HG03558 (cell line): ENCODE results near the gene KCND3.

ENCODE experiments used
- ATAC-seq: cut with Tn5 transposase; IDR thresholded peaks from one replicate; pipeline ENCODE4 v1.9.1; 2021; ENCODE audit warnings: moderate number of reproducible peaks; ENCODE audit not compliant: unreplicated experiment; ENCODE audit errors: extremely low read depth

The KCND3 gene

GRCh38 chr1:111888740-111889376 is 100.6 kb downstream of the KCND3 start:
- ATAC-seq, result no peak

GRCh38 chr1:111887875-111888274 is 101.6 kb downstream of the KCND3 start:
- ATAC-seq, result no peak

DNA sequence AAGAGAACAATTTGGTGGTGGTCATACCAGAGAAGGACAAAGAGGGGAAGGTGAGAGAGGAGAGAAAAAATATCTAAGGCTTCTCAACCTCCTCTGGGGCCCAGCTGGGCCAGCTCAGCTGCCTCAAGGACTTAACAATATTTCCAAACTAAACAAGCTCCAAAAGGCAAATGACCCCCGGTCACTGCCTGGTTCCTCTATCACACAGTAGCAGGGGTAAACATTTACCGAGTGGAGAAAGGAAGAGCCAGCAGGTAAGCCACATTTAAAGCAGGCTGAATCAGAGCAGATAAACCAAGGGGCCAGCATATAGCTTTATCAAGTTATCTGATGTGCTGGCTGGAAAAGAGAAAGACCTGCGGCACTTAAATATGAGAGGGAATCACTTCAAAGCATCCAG is 102.1 kb downstream of the KCND3 start:
- no peak for ATAC-seq

DNA sequence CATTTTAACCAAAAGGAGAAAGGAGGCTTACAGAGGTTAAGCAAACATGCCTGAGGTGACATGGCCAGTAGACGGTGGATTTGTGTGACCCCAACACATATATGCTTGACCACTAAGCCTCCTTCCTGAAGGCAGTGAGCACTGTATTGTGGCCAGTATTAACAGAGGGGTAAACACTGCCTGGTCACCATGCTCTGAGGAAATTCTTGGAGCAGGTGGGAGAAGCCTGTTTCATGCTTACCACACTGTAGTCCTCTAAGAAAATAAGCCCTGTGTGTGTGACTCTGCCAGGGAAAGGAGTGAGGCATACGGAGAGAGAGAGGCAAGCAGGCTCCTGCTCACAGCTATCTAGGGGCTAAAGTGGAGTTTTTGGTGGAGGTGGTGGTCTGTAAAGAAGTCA is 102.7 kb downstream of the KCND3 start:
- ATAC-seq, result no peak

DNA sequence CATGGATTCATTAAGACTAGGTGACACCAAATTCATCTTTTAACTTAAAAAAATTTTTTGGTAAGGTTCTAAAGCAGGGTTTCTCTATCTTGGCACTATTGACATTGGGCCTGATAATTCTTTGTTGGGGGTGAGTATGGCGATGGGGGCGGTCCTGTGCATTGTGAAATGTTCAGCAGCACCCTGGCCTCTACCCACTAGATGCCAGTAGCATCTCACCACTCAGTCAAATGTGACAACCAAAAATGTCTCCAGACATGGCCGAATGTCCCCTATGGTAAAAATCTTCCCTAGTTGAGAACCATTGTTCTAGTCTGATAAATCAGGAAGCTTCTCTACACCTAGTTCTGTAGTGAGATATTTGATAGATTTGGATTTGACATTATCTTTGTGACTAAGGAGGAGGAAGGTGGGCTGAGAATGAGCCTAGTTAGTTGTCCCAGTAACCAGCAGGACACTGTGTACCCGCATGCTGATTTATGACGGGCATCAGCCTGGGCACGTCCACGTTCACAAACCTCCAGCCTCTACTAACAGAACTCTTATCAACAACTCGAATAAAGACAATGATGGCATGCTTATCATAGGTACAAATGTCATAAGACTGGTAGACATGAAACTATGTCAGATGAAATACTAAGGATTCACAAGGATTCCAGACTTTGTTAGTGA is 104.6 kb downstream of the KCND3 start:
- no peak for ATAC-seq

- ATAC-seq, result no peak
Measured at GRCh38 chr1:111882986-111883560, 106.4 kb downstream of the KCND3 start.

DNA sequence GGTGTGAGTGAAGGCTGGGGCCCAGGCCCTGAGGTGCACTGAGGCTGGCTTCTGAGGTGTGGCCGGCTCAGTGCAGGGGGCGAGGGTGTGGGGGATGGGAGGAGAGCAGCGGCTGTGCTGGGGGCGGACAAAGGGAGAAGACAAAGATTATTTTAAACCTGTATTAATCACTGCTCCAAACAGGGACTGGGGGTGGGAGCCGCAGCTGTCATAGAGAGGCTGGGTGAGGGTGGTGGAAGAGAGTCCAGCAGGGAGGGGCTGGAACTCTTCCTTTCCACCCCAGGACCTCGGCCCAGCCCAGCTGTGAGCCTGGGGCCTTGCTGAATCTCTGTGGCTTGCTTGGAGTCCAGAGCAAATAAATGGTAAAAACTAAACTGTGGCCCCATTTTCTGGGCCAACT is 106.9 kb downstream of the KCND3 start:
- no peak for ATAC-seq

- ATAC-seq, result no peak
Measured at GRCh38 chr1:111880881-111881837, 108.3 kb downstream of the KCND3 start.

DNA sequence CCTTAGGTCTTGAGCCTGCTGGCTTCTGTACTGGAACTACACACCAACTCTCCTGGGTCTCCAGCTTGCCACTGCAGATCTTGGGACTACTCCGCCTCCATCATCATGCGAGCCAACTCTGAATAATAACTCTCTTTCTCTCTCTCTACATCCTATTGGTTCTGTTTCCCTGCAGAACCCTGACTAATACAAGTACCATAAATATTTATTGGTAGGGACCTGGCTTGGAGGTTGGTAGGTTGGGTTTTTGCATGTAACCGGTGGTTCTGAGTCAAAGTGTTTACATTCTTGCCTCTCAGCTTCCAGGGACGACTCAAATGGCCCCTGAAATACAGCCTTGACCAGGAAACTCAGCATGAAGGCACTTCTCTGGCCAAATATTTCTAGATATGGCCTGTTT is 110.4 kb downstream of the KCND3 start:
- ATAC-seq, result no peak

DNA sequence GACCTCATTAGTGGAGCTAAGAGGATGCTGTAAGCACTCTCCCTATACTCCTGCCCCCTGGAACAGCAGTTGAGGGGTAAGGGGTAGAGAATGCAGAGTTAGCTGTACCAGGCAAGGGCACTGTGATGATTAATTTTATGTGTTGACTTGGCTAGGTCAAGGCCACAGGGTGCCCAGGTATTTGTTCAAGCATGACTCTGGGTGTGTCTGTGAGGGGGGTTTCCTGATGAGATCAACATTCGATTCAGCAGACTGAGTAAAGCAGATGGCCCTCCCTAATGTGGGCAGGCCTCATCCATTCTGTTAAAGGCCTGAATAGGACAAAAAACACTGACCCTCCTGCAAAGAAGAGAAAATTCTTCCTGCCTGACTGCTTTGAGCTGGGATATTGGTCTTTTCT is 110.8 kb downstream of the KCND3 start:
- ATAC-seq, result no peak

DNA sequence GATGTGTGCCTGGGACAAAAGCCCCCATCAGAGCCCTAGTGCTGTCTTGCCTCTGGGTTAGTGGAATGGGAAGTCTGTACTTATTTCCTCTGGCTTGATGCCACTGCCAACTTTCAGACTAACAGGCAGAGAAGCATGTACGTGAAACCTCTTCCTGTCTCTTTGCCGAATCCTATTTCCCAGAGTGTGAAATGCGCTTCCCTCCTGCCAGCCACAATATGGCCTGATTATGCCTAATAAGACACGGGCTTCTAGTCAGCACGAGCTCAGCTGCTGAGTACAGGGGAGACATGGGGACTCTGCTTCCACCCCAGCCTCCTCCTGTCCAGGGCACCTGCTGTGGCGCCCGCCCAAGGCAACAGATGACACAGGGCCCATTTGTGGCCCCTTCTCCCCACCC is 111.4 kb downstream of the KCND3 start:
- ATAC-seq, result no peak

DNA sequence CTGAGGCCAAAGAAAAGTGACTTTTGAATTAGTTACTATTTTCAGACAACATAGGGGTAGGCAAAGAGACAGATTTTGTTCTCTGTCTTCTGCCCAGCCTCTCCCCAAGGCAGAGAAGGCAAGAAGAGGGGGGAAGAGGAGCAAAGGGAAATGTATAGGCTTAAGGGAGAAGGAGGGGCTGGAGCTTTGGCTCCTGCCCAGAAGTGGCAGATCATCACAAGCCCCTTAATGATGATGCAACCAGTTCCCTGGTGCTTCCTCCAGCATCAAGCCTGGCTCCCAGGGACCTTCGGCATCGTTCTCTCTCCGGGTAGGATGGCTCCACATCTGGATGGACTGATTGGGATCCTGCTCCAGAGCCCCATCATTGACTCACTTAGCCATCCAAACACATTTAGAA is 112.8 kb downstream of the KCND3 start:
- ATAC-seq, result no peak

DNA sequence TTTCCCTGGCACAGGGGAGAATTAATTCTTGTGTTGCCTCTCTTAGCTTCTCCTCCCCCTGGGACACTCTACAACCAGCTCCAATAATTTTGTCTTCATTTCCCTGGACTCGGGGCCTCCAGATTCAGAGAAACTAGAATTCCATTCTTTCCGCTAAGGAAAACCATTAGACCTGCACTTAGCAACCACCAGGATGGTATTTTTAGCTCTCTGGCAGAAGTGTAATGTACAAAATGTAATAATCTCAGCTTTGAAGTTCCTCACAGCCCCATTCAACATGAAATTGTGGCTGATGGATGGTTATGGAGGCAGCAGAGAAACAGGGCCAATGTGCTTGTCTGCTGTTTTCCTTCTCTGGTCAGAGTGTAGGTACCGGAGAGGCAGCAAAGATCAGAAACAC is 113.8 kb downstream of the KCND3 start:
- ATAC-seq, result no peak

- ATAC-seq, result no peak
Measured at GRCh38 chr1:111873460-111874030, 115.9 kb downstream of the KCND3 start.

DNA sequence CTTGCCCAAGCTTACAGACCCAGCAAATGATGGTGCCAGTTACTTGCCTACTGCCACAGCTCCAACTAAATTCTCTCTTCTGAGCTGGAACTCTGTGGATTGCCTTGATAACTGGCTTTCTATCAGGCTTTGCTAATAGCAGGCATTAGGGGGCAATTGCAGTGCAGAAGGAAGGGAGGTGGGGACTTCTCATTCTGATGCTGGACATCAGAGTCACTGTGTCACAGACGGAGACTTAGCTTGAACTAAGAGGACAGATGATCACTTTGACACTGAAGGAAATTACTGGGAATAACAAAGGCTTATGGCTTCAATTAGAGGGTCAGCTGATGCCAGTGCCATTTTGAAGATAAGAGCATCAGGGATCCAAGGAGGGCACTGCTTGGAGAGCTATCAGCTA is 119.3 kb downstream of the KCND3 start:
- ATAC-seq, result no peak

GRCh38 chr1:111867868-111868440 is 121.5 kb downstream of the KCND3 start:
- ATAC-seq, result no peak

DNA sequence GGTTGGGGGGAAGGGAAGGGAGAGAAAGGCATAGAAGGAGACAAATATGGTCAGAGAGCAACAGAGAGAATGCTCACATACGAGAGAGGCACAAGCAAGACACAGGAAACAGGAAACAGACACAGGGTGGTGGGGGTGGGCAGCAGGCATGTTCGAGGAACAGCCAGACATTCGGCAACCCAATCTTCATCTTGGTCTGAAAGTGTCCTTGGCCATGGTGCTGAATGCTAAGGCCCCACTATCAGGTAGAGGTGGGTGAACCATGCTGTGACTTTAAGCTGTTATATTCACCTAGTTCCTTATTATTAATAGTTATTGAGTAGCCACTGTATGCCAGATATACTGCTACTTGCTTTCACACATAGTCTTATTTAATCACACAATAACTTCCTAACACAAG is 124.6 kb downstream of the KCND3 start:
- no peak for ATAC-seq

DNA sequence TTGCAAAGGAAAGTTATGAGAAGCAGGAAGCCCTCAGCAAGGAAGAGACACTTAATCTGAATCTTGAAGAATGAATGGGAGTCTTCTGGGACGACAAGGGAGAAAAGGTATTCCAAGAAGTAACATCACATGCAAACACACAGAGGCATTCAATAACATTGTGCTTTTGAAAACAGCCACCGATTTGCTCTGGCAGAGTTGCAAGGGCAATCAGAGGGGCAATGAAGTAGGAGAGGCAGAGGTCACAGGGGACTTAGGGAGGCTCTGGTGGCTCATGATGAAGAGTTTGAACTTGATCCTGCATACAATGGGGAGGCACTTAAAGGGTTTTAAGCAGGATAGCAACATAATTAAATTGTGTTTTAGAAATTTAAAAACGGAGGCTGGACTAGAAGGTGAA is 126.1 kb downstream of the KCND3 start:
- no peak for ATAC-seq

- ATAC-seq, result no peak
Measured at GRCh38 chr1:111862599-111862998, 126.9 kb downstream of the KCND3 start.

DNA sequence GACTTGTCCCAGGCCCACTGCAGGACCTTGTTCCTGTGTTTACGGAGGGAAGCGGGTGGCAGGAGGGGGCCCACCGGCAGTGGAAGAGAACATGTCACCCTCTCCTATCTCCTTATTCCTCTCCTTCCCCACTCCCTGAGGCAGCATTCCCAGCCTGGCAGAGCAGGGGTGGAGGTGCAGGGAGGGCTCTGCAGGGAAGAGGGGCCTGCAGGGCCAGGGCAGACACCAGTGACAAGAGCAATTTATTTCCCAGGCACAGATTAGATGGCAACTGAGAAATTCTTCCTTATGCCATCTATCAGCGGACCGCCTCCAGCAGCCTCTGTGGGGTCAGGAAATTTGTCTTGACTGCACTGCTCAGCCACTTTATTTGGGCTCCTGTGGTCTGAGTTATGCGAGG is 127.9 kb downstream of the KCND3 start:
- no peak for ATAC-seq
